ENCODE measurements around the gene SMG7.

DNA sequence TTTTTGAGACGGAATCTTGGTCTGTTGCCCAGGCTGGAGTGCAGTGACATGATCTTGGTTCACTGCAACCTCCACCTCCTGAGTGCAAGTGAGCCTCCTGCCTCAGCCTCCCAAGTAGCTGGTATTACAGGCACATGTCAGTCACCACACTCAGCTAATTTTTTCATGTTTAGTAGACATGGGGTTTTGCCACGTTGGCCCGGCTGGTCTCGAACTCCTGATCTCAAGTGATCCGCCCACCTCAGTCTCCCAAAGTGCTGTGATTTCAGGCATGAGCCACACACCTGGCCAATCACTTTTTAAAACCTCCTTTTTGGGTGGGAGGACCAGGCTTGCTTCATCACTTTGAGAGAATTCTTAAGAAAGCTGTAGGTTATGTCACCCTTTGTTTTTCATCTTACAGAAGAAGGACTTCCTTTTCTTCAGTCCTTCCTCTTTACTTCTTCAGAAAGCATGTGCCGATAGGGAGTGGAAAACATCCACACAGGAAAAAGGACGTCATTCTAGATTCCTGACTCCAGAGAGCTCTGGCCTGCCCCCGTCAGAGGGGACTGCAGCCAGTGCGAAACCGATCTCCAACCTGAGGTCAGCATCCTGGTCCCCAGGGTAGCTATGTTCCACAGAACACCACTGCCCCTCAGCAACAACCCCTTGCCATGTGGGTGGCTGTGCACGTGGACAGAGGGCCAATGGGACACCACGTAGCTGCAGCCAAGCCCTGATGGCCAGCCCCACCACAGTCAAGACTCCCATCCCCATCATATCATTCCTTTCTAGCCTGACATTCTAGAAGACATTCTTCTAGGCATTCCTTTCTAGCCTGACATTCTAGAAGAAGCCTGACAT, 96.1 kb downstream of the SMG7 start:
- TF ChIP-seq, protein P1, sequence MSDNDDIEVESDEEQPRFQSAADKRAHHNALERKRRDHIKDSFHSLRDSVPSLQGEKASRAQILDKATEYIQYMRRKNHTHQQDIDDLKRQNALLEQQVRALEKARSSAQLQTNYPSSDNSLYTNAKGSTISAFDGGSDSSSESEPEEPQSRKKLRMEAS (IDR thresholded peaks at IDR 0.05; ENCODE audit: insufficient read depth, insufficient read length), result no peak
- no peak for TF ChIP-seq FOS (IDR thresholded peaks at IDR 0.05; ENCODE audit: borderline replicate concordance, insufficient read depth, low read length)
